SK-N-SH (cell line): ENCODE data around the gene AAMDC. TPM values are rescaled to one million over a fixed set of nuclear protein-coding genes. Genes with fewer than 3 reads are reported as not detected.

Experiments
- CTCF ChIA-PET: fragments of 300-600, 350-600 bp; formaldehyde crosslinking; extraction: SDS; loops from one replicate; lab custom pipeline; 2021; lab: Yijun Ruan, JAX
- POLR2A ChIA-PET: fragments of 350-600 bp; sonication (Branson Sonifier 250); formaldehyde crosslinking; extraction: SDS; loops from one replicate; lab custom pipeline; 2020; ENCODE audit warnings: antibody characterized with exemption, inconsistent platforms; lab: Yijun Ruan, JAX
- DNase-seq: peaks from one replicate; pipeline ENCODE4 v3.0.0; 2012
- H2AFZ ChIP-seq: fragments of 200-600 bp; sonication (generic); 2 replicates; pipeline ENCODE4 v1.8.1; 2016; ENCODE audit warnings: antibody characterized with exemption, mild to moderate bottlenecking, low read depth
- H3F3A ChIP-seq: fragments of 200-600 bp; sonication (generic); replicated peaks from 2 replicates; pipeline ENCODE3; 2016; ENCODE audit warnings: antibody characterized with exemption, mild to moderate bottlenecking; ENCODE audit not compliant: insufficient read depth
- H3K27ac ChIP-seq, 2 experiments: fragments of 200-500 bp in 1 of 2; fragments of 200-600 bp in 1 of 2; sonication (Bioruptor generic) in 1 of 2; sonication (generic), shearing (Covaris generic) in 1 of 2; 2 replicates each; pipeline versions ENCODE4 v1.5.1 to v1.6.1; 2014 to 2016; ENCODE audit warnings: low read depth in 2 of 2, inconsistent platforms in 1 of 2, low read length in 1 of 2, mild to moderate bottlenecking in 1 of 2, mixed read lengths in 1 of 2
- H3K27me3 ChIP-seq: fragments of 200-600 bp; sonication (generic), shearing (Covaris generic); 2 replicates; pipeline ENCODE4 v1.6.1; 2016; ENCODE audit warnings: mixed run types; ENCODE audit not compliant: insufficient read depth
- H3K36me3 ChIP-seq, 2 experiments: fragments of 200-500 bp in 1 of 2; fragments of 200-600 bp in 1 of 2; sonication (Bioruptor generic) in 1 of 2; sonication (generic) in 1 of 2; replicated peaks in 1 of 2; 2 replicates each; pipeline versions ENCODE3 to v1.5.1; 2014 to 2016; ENCODE audit warnings: low read length in 1 of 2, mild to moderate bottlenecking in 1 of 2; ENCODE audit not compliant: insufficient read depth in 2 of 2, control insufficient read depth in 1 of 2
- H3K4me1 ChIP-seq, 2 experiments: fragments of 200-500 bp in 1 of 2; fragments of 200-600 bp in 1 of 2; sonication (Bioruptor generic) in 1 of 2; sonication (generic), shearing (Covaris generic) in 1 of 2; 2 replicates each; pipeline versions ENCODE4 v1.5.1 to v1.6.1; 2014 to 2016; ENCODE audit warnings: low read depth in 1 of 2, low read length in 1 of 2, mixed run types in 1 of 2; ENCODE audit not compliant: insufficient read depth in 2 of 2, control insufficient read depth in 1 of 2
- H3K4me2 ChIP-seq: fragments of 200-600 bp; sonication (generic), shearing (Covaris generic); 2 replicates; pipeline ENCODE4 v1.6.1; 2017; ENCODE audit warnings: mixed run types
- H3K4me3 ChIP-seq, 2 experiments: fragments of 200-500 bp in 1 of 2; fragments of 200-600 bp in 1 of 2; sonication (Bioruptor generic) in 1 of 2; sonication (generic), shearing (Covaris generic) in 1 of 2; 2 replicates each; pipeline versions ENCODE4 v1.5.1 to v1.8.1; 2014 to 2016; ENCODE audit warnings: low read depth in 2 of 2, inconsistent platforms in 1 of 2, low read length in 1 of 2, mild to moderate bottlenecking in 1 of 2, mixed read lengths in 1 of 2, moderate library complexity in 1 of 2
- H3K79me2 ChIP-seq: fragments of 200-600 bp; sonication (generic); 2 replicates; pipeline ENCODE4 v1.8.1; 2017; ENCODE audit warnings: mild to moderate bottlenecking; ENCODE audit not compliant: insufficient read depth
- H3K9ac ChIP-seq: fragments of 200-600 bp; sonication (generic); 2 replicates; pipeline ENCODE4 v1.6.1; 2017; ENCODE audit warnings: mixed run types
- H3K9me2 ChIP-seq: fragments of 200-600 bp; sonication (generic); 2 replicates; pipeline ENCODE4 v1.6.1; 2017; ENCODE audit warnings: mixed run types
- H3K9me3 ChIP-seq: fragments of 200-600 bp; sonication (generic); 2 replicates; pipeline ENCODE4 v1.6.1; 2017; ENCODE audit warnings: mixed run types, mild to moderate bottlenecking, moderate library complexity
- H4K20me1 ChIP-seq: fragments of 200-600 bp; sonication (generic); 2 replicates; pipeline ENCODE4 v1.6.1; 2017; ENCODE audit warnings: mild to moderate bottlenecking, mixed run types; ENCODE audit not compliant: insufficient read depth
- ELF1 ChIP-seq: IDR thresholded peaks from 2 replicates; pipeline ENCODE4 v1.4.0; 2012
- GABPA ChIP-seq: IDR thresholded peaks from 2 replicates; pipeline ENCODE4 v1.4.0; 2012; ENCODE audit warnings: low read depth, mild to moderate bottlenecking
- RAD21 ChIP-seq: IDR thresholded peaks from 2 replicates; pipeline ENCODE4 v1.6.1; 2012; ENCODE audit warnings: mild to moderate bottlenecking, low read length
- RCOR1 ChIP-seq: fragments of 150-350 bp; IDR thresholded peaks from 2 replicates; pipeline ENCODE4 v1.6.1; 2017; ENCODE audit warnings: antibody characterized with exemption, low read length
- SIN3A ChIP-seq: IDR thresholded peaks from 2 replicates; pipeline ENCODE4 v1.6.1; 2012; ENCODE audit warnings: low read depth, mild to moderate bottlenecking, low read length, moderate library complexity, borderline replicate concordance
- TCF12 ChIP-seq: IDR thresholded peaks from 2 replicates; pipeline ENCODE4 v1.4.0; 2012
- WGBS: methylation state at CpG from one replicate; pipeline ENCODE4 v1.1.6; 2017; ENCODE audit warnings: low lambda C conversion rate; 5-methylcytosine and 5-hydroxymethylcytosine counted together
- polyA plus RNA-seq, 3 experiments: library from polyadenylated mRNA; depleted of rRNA; stranded (reverse); fragments of >200 nt; gene quantifications; 2 replicates each; pipeline ENCODE4 v1.2.3, GENCODE V29; 2012
- TF ChIP-seq, protein P1 (sequence below): fragments of 200-600 bp; sonication (generic); IDR thresholded peaks from 2 replicates; pipeline ENCODE4 v1.6.1; 2017; ENCODE audit warnings: antibody characterized with exemption, mild to moderate bottlenecking, moderate library complexity
- TF ChIP-seq, protein P2 (sequence below): IDR thresholded peaks from 2 replicates; pipeline ENCODE4 v1.4.0; 2012; ENCODE audit warnings: low read depth
- TF ChIP-seq, protein P3 (sequence below): fragments of 150-350 bp; IDR thresholded peaks from 2 replicates; pipeline ENCODE4 v1.6.1; 2016; ENCODE audit warnings: mild to moderate bottlenecking, low read depth, low read length

AAMDC gene
- polyA plus RNA-seq, 1 of the 3 experiments (the other 2 are of a cell fraction), result 66.6 TPM

GRCh38 chr11:77793972-77794371 lies 27.0 kb upstream of the AAMDC start:
- Histone ChIP-seq H3K36me3 (peaks cover 0 to 14% of the 10 kb centered on the region in 2 experiments), H3K27ac (no peak overlapping the region), H3K27me3 (no peaks in the 10 kb centered on the region), H3K79me2 (peaks cover 100% of the 10 kb centered on the region), H3K9me2 (no peaks in the 10 kb centered on the region), H3K9ac (no peak overlapping the region), H4K20me1 (peaks cover 99% of the 10 kb centered on the region), H3K9me3 (no peaks in the 10 kb centered on the region), H3K4me1 (no peaks in the 10 kb centered on the region; a peak in 1 of 4 replicates), H3K4me3 (no peak overlapping the region), H3K4me2 (no peak overlapping the region), H3F3A (peaks cover 4% of the 10 kb centered on the region), H2AFZ (no peak overlapping the region)
- no peak for DNase-seq
- 84% methylated on average over 2 of the region's 2 CpGs for WGBS
- no peak for TF ChIP-seq RAD21
- ChIA-PET POLR2A (no interaction called here), CTCF (interaction anchor here (0.7 kb wide), 1 partner anchor 88 kb away, joined by 3 read pairs; no protein-coding TSS in a partner anchor)

DNA sequence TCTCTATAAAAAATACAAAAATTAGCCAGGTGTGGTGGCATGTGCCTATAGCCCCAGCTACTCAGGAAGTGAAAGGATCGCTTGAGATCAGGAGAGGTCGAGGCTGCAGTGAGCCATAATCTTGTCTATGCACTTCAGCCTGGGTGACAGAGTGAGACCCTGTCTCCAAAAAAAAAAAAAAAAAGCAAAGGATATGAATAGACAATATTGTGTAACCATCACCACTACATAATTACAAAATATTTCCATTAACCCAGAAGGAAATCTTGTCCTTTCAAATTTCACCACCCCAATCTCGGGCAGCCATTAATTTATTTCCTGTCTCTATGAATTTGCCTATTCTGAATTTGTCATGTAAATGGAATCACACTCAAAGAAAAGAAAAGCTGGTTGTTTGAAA lies 21.6 kb upstream of the AAMDC start:
- DNase-seq, result no peak
- H3K27ac ChIP-seq, result peak overlapping the region in 1 of 2 experiments; percentile 29; a peak in 2 of 4 replicates
- peaks cover 99% of the 10 kb centered on the region for H3K79me2 ChIP-seq
- 76% methylated on average over 3 of the region's 3 CpGs for WGBS
- TF ChIP-seq, protein P1, sequence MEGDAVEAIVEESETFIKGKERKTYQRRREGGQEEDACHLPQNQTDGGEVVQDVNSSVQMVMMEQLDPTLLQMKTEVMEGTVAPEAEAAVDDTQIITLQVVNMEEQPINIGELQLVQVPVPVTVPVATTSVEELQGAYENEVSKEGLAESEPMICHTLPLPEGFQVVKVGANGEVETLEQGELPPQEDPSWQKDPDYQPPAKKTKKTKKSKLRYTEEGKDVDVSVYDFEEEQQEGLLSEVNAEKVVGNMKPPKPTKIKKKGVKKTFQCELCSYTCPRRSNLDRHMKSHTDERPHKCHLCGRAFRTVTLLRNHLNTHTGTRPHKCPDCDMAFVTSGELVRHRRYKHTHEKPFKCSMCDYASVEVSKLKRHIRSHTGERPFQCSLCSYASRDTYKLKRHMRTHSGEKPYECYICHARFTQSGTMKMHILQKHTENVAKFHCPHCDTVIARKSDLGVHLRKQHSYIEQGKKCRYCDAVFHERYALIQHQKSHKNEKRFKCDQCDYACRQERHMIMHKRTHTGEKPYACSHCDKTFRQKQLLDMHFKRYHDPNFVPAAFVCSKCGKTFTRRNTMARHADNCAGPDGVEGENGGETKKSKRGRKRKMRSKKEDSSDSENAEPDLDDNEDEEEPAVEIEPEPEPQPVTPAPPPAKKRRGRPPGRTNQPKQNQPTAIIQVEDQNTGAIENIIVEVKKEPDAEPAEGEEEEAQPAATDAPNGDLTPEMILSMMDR, result no peak
- TF ChIP-seq GABPA (no peak), SIN3A (no peak), RAD21 (no peak), ELF1 (no peak), TCF12 (no peak), RCOR1 (no peak)
- TF ChIP-seq, protein P2, sequence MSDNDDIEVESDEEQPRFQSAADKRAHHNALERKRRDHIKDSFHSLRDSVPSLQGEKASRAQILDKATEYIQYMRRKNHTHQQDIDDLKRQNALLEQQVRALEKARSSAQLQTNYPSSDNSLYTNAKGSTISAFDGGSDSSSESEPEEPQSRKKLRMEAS, result no peak
- TF ChIP-seq, protein P3, sequence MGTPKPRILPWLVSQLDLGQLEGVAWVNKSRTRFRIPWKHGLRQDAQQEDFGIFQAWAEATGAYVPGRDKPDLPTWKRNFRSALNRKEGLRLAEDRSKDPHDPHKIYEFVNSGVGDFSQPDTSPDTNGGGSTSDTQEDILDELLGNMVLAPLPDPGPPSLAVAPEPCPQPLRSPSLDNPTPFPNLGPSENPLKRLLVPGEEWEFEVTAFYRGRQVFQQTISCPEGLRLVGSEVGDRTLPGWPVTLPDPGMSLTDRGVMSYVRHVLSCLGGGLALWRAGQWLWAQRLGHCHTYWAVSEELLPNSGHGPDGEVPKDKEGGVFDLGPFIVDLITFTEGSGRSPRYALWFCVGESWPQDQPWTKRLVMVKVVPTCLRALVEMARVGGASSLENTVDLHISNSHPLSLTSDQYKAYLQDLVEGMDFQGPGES, result no peak
- H3K4me2 ChIP-seq, result no peak overlapping the region
- H3K36me3 ChIP-seq, result peaks cover 0 to 8% of the 10 kb centered on the region in 2 experiments
- peaks cover 16% of the 10 kb centered on the region for H3F3A ChIP-seq
- H2AFZ ChIP-seq, result no peak overlapping the region
- no peak overlapping the region for H3K9ac ChIP-seq
- ChIA-PET POLR2A (no interaction called here), CTCF (no interaction called here)
- no peaks in the 10 kb centered on the region for H3K27me3 ChIP-seq
- no peak overlapping the region for H3K4me3 ChIP-seq
- H3K9me2 ChIP-seq, result no peaks in the 10 kb centered on the region
- H4K20me1 ChIP-seq, result peaks cover 98% of the 10 kb centered on the region
- no peaks in the 10 kb centered on the region for H3K9me3 ChIP-seq
- H3K4me1 ChIP-seq, result no peaks in the 10 kb centered on the region; a peak in 1 of 4 replicates

DNA sequence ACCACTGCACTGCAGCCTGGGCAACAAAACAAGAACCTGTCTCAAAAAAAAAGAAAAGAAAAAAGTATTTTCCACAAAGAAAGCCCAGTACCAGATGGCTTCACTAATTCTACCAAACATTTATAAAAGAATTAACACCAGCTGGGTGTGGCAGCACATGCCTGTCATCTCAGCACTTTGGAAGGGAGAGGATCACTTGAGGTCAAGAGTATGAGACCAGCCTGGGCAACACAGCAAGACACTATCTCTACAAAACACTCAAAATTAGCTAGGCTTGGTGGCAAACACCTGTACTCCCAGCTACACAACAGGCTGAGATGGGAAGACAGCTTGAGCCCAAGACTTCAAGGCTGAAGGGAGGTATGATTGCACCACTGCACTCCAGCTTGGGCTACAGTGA lies 20.5 kb upstream of the AAMDC start:
- Histone ChIP-seq H3K9me3 (no peaks in the 10 kb centered on the region), H3K4me1 (no peaks in the 10 kb centered on the region; a peak in 1 of 4 replicates), H3K4me2 (no peak overlapping the region), H3K9me2 (no peaks in the 10 kb centered on the region), H3K27ac (no peak overlapping the region), H3K36me3 (peaks cover 0 to 10% of the 10 kb centered on the region in 2 experiments), H3K9ac (no peak overlapping the region), H3K79me2 (peaks cover 99% of the 10 kb centered on the region), H3F3A (peaks cover 16% of the 10 kb centered on the region), H4K20me1 (peaks cover 98% of the 10 kb centered on the region), H3K27me3 (no peaks in the 10 kb centered on the region), H2AFZ (no peak overlapping the region), H3K4me3 (no peak overlapping the region)
- no peak for DNase-seq
- POLR2A ChIA-PET, result no interaction called here
- CTCF ChIA-PET, result interaction anchor here (0.6 kb wide), 1 partner anchor 245 kb away, joined by 3 read pairs; no protein-coding TSS in a partner anchor
- no peak for TF ChIP-seq SIN3A
